HL-60 (cell line): ENCODE data around the gene TMEM61.

ENCODE experiments used
- DNase-seq, 2 experiments: peaks; one replicate each; pipeline ENCODE4 v3.0.0-alpha.2; 2010 to 2020; ENCODE audit warnings: low read depth in 1 of 2, low spot score in 1 of 2
- H3K27ac ChIP-seq: fragments of 250-450 bp; sonication (Bioruptor Pico); replicated peaks from 2 replicates; pipeline ENCODE4 v1.5.1; 2020; ENCODE audit warnings: mild to moderate bottlenecking, moderate library complexity
- H3K27me3 ChIP-seq: fragments of 250-450 bp; sonication (Bioruptor Pico); 2 replicates; pipeline ENCODE4 v1.5.1; 2021; ENCODE audit warnings: mild to moderate bottlenecking, moderate library complexity; ENCODE audit not compliant: insufficient read depth, poor library complexity, severe bottlenecking
- H3K4me3 ChIP-seq: replicated peaks from 2 replicates; pipeline ENCODE4 v1.5.1; 2011; ENCODE audit warnings: mild to moderate bottlenecking, control low read depth, low read length; ENCODE audit not compliant: insufficient read depth
- CTCF ChIP-seq: IDR thresholded peaks from one replicate; pipeline ENCODE4 v1.5.1; 2011; ENCODE audit warnings: low read length, control low read depth, inconsistent platforms; ENCODE audit not compliant: insufficient read depth
- GABPA ChIP-seq: IDR thresholded peaks from 2 replicates; pipeline ENCODE4 v1.6.1; 2012; ENCODE audit warnings: low read depth
- POLR2AphosphoS5 ChIP-seq: IDR thresholded peaks from 2 replicates; pipeline ENCODE4 v1.6.1; 2012; ENCODE audit warnings: low read depth
- REST ChIP-seq: IDR thresholded peaks from 2 replicates; pipeline ENCODE4 v1.6.1; 2012; ENCODE audit warnings: low read depth; ENCODE audit not compliant: insufficient replicate concordance
- SPI1 ChIP-seq: IDR thresholded peaks from 2 replicates; pipeline ENCODE4 v1.6.1; 2012; ENCODE audit warnings: low read depth, mild to moderate bottlenecking, borderline replicate concordance

The TMEM61 gene

GRCh38 chr1:55006931-55007330 lies 26.5 kb downstream of the TMEM61 start:
- Histone ChIP-seq H3K27me3 (no peaks in the 10 kb centered on the region), H3K27ac (no peak overlapping the region), H3K4me3 (no peak overlapping the region)
- TF ChIP-seq GABPA, result no peak
- TF ChIP-seq CTCF, result no peak
- no peak for TF ChIP-seq REST
- TF ChIP-seq POLR2AphosphoS5, result no peak
- no peak for TF ChIP-seq SPI1
- DNase-seq, result no peak

- no peak for DNase-seq
- Histone ChIP-seq H3K4me3 (no peak overlapping the region), H3K27ac (no peak overlapping the region), H3K27me3 (no peaks in the 10 kb centered on the region)
- TF ChIP-seq GABPA (no peak), CTCF (no peak), SPI1 (no peak), REST (no peak), POLR2AphosphoS5 (no peak)
Measured at GRCh38 chr1:55007625-55008024, 27.2 kb downstream of the TMEM61 start.

GRCh38 chr1:55010194-55010886 lies 29.9 kb downstream of the TMEM61 start:
- Histone ChIP-seq H3K4me3 (no peak overlapping the region), H3K27ac (no peak overlapping the region), H3K27me3 (peaks cover 4% of the 10 kb centered on the region)
- no peak for DNase-seq
- TF ChIP-seq CTCF, result no peak
- no peak for TF ChIP-seq SPI1
- TF ChIP-seq REST, result no peak
- no peak for TF ChIP-seq POLR2AphosphoS5
- no peak for TF ChIP-seq GABPA
